NCI-H748 (cell line): ENCODE data around the gene ADPRS.

Experiments
- DNase-seq: peaks from one replicate; lab custom pipeline; 2025; ENCODE audit not compliant: unreplicated experiment; lab: John Stamatoyannopoulos, UW

ADPRS gene

DNA sequence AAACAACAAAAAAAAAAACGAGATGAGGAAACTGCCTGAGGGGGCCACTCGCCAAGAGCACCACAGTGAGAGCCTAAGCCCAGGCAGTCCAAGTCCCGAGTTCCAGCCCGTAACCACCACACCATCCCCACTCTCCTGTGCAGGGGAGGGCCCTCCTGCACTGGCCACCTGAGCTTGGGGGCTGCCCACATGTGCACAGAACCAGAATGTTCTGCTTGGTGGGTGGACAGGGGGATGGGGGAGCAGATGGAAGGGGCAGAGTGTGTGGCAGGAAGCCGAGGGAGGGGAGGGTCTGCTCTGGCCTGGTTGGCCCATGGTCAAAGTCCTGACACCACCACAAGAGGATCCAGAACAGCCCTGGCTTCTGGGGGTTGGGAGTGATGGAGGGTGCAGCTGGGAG lies 17.6 kb downstream of the ADPRS start:
- DNase-seq: no peak

DNA sequence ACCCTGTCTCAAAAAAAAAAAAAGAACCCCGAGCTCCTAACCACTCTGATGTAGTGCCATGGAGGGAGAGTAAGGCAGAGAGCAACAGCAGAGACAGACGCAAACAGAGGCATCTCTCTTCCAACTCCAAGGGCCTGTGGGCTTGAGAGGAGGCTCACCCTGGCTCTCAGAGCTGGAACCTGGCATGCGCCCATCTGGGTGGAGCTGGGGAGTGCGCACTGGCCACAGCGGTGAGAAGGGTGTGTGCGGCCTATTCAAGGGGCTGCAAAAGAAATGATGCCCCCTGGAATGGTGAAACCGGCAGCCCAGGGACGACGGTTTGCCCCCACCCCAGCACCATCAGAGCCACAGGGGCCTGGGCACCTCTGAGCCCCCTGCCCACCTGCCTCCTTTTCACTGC lies 18.7 kb downstream of the ADPRS start:
- no peak for DNase-seq

DNA sequence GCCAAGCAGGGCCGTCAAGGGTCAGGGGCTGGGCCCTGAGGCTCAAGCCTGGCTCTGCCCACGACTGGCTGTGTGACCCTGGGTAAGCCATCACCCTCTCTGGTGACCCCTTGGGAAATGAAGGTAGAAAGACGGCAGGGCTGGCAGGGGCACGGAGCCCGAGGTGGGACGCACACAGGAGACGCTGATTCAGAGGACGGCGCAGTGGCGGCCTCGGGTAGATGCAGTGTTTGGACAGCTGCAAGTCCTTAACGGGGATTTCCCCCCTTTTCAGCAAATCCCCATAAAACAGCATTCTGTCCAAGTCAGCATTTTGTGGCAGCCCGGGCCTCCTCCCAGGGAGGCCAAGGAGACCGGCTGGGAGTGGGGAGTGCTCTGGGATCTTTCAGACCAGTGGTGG lies 19.6 kb downstream of the ADPRS start:
- DNase-seq: no peak

DNA sequence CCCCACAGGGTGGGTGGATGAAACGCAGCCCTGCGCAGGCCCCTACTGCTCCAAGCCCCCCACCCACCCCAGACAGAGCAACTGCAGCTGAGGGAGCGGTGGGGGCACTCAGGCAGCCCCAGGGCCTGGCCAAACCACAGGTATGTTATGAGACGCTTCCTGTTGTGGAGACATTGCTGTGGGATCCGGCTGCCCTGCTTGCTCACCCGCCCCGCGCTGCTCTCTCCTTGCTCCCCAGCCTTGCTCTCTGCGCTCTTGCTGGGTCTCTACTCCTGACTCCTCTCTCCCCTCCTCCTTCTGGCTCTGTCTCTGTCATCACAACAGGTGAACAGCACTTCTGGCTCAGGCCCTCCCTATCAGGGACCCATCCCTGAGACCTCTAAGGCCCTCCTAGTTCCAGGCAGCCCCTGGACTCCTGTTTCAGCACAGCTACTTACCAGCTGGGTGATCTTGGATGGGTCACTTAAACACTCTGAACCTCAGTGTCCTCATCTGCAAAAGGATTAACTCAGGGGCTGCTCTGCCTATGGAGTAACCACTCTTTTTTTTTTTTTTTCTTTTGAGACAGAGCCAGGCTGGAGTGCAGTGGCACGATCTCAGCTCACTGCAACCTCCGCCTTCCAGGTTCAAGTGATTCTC lies 20.5 kb downstream of the ADPRS start:
- DNase-seq: no peak

DNA sequence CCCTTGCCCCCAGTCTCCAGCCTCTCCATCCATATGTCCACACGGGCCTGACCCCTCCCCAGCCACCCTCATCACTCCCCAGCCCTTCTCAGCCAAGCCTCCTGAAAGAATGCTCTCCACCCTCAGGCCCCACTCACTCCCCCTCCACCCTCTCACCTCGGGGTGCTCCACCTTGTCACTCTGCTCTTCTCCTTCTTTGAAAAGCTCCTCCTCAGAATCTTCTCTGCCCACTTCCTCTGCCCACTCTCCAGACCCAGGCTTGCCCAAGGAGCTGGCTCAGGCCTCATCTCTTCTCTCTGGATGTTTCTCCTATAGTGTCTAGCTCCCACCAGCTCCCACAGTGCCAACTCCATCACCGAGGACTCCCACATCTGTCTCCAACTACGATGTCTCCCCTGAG lies 22.5 kb downstream of the ADPRS start:
- no peak for DNase-seq

DNA sequence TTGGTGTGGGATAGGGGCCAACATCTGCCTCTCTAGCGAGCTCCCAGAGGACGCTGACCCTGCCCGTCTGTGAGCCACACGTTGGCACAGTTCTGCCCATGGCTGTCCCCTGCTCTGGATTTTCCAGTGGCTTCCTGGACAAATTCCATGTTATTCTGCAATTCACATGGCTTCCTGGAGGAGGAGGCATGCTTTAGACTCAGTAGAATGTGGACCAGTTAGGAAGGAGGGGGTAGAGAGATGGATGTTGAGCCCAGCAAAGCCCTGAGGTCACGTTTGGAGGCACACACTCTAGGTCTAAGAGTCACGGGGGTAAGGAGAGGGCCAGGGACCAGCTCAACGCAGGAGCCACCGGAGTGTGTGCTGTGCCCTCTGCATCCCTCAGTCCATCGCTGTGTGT lies 24.1 kb downstream of the ADPRS start:
- DNase-seq: no peak

DNA sequence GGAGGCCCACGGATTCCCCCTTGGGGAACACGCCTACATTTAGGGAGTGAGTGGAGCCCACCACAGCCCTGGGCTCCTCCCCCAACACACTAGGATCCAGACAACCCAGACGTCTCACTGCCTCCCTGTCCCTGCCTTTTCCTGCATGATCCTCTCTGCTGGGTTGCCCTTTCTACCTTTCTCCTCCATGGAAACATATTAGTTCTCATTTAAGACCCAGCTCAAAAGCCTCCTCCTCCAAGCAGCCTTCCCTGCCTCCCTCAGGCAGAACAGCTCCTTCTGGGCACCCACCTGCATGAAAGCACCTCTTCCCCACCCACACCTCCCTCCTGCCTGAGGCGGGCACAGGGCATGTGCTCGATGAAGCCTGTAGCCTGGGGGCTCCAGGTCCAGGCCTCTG lies 25.7 kb downstream of the ADPRS start:
- no peak for DNase-seq

DNA sequence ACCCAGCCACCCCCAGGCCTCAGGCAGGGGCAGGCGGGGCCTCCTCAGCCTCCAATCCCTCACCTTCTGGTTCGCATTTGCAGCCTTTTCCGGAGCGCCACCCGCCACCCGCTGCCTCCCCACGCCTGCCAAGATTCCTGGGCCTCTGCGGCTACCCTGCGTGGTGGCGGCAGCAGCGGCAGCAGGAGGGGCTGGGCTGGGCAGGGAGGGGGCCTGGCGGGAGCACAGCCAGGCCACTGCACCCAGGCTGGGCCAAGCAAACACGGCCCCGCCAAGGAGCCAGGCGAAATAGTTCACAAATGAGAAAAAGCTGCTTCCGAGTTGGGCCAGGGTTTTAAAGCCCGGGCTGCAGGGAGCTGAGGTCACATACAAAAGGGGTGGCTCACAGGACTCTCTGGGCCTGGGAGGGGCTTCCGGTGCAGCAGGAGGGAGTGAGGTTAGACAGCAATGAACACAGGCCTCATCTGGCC lies 26.5 kb downstream of the ADPRS start:
- DNase-seq: peak; percentile 4

DNA sequence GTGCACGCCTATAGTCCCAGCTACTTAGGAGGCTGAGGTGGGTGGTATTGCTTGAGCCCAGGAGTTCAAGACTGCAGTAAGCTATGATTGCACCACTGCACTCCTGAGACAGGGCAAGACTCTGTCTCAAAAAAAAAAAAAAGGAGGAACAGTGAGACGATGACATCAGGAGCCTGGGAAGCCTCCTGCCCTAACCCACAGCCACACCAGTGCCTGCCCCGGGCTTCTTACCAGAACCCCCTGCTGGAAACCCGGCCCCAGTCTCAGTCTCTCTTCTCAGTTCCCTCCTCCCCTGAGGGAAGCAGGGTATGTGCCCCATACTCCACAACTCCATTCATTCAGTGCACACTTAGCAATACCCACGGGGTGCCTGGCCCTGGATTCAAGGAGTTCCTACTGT lies 27.2 kb downstream of the ADPRS start:
- DNase-seq: no peak

DNA sequence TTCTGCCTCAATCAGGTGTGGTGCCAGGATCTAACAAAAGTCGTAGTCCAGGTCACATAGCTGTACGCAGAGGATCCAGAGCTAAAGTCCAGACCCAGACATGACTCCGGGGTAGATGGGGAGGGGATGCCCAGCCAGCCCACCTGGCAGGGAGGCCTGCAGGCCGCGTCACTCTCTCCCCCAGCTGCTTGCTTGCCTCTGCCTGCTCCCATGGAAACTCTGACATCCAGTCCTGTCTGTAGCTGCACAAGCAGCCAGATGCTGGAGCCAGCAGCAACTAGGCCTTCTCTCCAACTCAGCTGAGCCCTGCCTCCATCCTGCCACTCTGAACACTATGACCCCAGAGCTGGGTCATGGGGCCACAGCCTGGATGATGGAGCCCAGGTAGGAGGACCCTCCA lies 28.2 kb downstream of the ADPRS start:
- no peak for DNase-seq

DNA sequence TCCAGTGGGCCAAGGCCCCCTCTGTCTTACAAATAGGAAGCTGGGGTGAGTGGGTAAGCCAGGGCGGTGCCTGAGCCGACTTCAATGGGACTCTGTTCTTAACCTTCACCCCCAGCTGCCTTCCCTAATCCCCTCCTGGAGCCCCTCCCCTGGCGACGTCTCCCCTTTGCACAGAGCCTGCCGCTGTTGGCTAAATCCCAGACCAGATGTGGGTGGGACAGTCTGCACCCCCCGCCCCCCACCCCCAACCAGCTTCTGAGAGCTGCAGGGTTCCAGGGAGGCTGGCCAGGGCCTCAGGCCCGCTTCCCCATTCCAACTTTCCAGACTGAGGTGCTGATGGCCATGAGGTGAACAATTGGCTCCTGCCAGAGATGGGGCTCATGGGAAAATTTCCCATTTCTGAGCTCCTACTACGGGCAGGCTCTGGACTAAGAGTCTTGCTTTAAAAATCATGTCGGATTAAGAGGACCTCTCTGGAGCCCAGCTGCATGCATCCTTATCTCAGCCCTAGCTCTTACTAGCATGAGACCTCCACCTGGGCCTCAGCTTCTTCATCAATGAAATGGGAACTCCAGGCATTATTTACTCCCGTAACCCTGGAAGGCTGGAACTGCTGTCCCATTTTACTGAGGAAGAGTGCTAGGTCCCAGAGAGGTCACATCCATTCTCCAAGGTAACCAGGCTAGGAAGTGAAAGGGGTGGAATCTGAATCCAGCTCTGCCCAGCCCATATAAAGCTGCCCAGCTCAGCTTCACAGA lies 29.9 kb downstream of the ADPRS start:
- no peak for DNase-seq

DNA sequence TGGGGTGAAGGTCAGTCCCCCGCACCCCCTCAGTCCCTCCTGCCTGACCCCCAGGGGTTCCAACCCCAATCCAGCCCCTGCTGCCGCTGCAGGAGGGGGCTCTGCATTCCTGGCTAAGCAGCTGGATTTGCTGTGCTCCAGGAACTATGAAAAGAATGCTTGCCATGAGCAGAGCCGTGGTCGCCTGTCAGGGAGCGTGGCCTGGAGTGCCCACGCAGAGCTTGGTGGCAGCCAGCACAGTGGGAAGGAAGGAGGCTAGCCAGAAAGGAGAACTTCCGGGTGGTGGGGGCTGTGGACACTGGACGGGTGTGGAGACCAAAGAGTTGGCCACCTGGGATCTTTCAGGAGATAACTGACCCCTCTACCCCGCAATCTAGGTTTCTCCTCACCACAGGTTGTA lies 30.8 kb downstream of the ADPRS start:
- no peak for DNase-seq

DNA sequence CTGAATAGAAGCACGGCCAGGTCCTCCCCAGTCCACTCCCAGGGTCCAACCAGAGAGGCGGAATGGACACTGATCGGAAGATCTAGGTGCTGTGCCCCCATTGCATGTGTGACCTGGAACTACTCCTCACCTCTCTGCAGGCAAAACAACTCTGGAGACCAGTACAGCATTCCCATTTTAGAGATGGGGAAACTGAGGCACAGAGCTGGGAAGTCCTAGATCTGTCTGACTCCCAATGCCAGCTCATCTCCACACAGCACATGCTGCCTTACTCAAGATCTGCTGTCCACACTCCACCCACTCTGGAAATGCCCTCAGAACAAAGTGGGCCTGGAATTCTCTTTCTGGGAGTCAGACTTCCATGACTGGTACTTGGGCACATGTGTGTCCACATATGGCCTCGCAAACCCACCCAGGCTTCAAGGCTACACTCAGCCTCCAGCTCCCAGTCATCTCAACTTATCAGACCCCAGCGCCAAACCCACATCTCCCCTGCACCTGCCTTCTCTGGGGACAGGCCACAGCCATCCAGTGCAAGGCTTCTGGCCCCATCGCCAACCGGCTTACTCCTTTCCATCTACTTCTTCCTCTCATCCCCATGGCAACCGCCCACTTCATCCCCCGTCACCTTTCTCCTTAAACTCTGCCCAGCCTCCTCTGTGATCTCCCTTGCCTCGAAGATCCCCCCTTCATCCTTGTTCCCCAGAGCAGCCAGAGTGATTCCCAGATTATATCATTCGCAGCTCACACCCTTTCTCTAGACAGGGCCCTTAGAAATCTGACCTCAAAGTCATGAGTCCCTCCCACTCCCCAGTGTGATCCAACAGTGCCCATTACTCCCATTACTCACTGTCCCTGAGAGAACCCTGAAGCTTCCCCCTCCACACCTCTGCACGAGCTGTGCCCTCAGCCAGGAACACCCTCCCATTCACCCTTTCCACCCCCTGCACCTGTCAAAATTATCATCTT lies 33.7 kb downstream of the ADPRS start:
- no peak for DNase-seq

DNA sequence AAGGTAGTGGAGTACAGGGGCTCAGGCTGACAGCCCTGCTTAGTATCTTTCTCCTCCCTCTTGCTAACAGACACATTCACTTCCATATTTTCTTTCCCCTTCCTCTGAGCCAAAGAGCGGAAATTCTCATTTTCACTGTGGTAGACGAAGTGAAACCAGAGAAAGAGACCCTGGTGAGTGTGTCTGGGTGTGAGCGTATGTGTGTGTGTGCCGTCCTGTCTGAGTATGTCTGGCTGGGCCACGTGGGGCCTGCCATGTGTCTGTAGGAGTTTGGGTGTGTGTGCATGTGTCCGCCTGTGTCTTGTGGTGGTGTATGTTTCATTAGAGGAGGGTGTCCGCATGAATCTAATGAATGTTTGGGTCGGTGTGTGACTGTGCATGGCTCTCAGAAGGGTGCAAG lies 34.7 kb downstream of the ADPRS start:
- DNase-seq: no peak

DNA sequence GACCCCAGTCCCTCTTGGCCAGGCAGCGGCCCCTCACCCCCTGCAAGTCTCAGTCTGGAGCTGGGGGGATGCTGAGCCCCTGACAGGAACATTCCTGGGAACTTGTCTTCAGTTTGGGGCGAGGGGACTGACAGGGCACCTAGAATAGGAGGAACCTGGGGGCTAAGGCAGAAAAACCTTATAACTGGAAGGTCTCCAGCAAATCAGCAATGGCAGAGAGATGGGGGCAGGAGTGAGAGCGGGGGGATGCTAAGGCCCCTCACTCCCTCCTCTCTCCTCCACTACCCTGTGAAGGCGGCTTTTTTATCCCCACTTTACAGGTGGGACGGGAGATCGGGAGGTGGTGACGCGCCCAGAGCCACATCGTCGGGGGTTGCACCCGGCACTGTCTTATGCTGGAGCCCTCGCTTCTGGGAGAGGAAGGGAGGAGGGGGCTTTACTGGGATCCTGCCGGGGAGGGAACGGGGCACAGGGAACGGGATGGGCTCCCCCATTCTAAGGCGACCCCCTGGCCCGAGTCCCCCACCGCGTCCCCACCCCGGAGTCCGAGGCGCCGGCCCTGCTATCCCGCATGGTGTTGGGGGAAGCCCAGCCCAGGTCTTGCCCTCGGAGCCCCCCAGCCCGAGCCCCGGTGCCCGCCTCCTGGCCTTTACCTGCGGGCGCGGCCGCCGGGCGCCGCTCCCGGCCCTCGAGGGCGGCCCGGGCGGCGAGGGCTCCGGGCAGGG lies 35.9 kb downstream of the ADPRS start:
- DNase-seq: no peak

DNA sequence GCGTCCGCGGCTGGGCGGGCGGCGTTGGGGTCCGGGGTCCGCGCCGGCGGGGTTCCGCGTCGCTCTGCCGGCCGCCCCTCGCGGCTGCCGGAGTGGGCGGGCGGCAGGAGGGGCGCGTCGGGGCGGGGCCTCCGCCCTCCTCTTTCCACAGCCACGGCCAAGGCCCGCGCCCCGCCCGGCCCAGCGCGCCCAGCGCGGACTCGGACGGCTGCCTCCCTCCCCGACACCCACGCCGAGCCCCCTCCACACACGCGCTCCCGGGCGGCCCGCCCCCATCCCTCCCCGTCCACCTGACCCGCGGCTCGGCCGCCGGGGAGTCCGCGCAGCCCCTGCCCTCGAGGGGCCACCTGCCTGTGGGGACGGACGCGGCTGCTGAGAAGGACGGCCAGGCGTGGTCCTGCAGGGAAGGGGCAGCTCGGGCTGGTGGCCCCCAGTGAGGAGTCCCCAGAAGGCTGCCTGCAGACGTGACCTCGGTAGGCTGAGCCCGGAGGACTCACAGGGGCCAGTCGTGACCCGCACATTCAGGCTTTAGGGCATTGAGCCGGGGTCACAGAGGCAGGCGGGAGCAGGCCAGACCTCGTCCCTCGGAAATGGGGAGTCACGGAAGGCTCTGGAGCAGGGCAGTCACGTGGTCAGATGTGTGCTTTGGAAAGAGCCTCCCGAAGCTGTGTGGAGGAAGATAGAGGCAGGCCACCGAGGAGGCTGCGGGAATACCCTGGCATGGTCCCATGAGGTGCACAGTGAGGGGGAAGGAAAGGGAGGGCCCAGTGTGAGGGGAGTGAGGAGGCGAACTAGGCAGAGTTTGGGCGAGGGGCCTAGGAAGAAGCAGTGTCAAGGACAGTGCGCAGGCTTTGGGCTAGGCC lies 36.7 kb downstream of the ADPRS start, which contains the start of gene COL8A2:
Gene COL8A2 (minus strand): TSS at position 94 of the 863 bp plus-strand sequence. CDS start 24,980 bp downstream, outside the sequence.
- peak; percentile 17 for DNase-seq

DNA sequence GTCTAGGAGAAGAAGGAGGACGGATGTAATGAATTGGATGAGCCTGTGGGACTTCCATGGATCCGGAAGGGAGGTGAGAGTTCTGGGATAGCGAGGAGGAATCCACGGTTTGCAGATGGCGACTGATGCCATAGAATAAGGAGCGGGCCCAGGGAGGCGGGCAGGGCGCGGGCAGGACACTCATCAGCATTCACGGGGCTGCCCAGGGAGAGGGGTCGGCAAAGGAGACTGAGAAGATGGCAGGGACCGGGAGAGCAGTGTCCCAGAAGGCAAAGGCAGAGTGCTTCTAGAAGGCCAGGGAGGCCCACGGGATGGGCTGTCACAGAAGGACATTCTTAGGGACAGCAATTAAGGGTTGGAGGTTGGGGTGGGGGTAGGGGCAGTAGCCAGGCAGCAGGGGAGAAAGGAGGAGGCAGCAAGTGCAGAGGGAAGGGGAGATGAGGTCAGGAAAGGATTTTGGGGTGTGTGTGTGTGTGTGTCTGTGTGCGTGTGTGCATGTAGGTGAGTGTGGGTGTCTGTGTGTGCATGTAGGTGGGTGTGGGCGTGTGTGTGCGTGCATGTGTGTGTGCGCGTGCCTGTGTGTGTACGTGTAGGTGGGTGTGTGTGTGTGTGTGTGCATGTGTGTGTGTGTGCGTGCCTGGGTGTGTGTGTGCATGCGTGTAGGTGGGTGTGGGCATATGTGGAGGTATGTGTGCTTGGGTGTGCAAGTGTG lies 37.5 kb downstream of the ADPRS start:
- DNase-seq: no peak

DNA sequence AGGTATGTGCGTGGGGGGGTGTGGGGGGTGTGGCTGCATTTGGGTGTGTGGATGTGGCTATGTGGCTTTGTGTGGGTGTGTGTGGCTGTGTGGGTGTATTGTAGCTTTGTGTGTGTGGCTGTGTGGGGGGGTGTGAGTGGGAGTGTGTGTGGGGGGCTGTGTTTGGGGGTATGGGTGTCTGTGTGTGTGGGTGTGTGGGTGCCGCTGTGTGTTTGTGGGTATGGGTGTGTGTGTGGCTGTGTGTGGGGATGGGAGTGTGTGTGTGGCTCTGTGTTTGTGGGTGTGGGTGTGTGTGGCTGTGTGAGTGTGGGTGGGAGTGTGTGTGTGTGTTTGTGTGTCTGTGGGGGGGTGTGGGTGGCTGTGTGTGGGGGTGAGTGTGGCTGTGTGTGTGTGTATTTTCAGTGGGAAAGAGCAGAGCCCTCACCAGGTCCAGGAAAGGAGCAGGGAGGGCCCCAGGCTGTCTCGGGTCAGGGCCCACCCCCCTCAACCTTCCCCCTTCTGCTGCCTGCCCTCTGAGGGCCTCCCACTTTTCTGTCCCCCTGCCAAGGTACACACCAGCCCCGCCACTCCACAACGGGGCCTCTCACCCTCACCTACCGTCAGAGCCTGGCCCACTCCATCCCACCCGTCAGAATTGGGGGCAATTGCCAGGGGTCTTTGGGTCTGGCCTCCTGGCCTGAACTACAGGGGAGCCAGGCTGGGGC lies 38.3 kb downstream of the ADPRS start:
- no peak for DNase-seq
